Measurements from ENCODE around the gene SLC16A10.
"Not testable (repeated sequence)": the region's sequence is repeated elsewhere in the genome, so short reads cannot be mapped to it uniquely, and the experiment has no call there.

SLC16A10 gene

DNA sequence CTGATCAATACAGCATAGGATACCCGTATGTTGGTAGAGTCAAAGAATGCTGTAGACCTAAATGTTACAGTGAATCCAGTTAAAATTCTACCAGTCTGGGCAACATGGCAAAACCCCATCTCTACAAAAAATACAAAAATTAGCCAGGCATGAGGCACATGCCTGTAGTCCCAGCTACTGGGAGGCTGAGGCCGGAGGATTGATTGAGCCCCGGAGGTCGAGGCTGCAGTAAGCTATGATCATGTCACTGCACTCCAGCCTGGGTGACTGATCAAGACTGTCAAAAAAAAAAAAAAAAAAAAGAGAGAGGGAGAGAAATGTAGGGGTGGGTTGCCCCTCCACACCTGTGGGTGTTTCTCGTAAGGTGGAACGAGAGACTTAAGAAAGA is 167.5 kb downstream of the SLC16A10 start:
- H3K4me3 ChIP-seq (ENCODE audit: insufficient read depth, low read depth, low read length): no peak overlapping the region
- no peaks in the 10 kb centered on the region for H3K9me3 ChIP-seq (ENCODE audit: control insufficient read depth, low read length)
- H3K36me3 ChIP-seq (ENCODE audit: control insufficient read depth, insufficient read depth, low read length): no peaks in the 10 kb centered on the region
- peaks cover 6% of the 10 kb centered on the region for H3K27me3 ChIP-seq (ENCODE audit: control insufficient read depth, insufficient read depth, low read length, poor library complexity, severe bottlenecking)
- no peak overlapping the region for H3K27ac ChIP-seq (ENCODE audit: insufficient read depth, low read depth, low read length, poor library complexity, severe bottlenecking)
- 45 to 50% methylated on average over 6 of the region's 6 CpGs for WGBS, 2 experiments
- peaks cover 3% of the 10 kb centered on the region for H3K4me1 ChIP-seq (ENCODE audit: control insufficient read depth, insufficient read depth, low read length)

DNA sequence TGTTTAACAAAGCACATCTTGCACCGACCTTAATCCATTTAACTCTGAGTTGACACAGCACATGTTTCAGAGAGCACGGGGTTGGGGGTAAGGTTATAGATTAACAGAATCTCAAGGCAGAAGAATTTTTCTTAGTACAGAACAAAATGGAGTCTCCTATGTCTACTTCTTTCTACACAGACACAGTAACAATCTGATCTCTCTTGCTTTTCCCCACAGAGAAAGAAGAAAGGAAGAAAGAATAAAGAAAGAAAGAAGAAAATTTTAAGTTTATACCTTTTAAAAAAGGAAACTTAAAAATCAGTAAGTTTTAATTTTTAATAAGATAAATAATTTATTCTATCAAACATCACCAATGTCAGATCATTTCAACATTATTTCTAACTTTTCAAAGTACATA is 168.5 kb downstream of the SLC16A10 start:
- not testable (repeated sequence) for H3K27me3 ChIP-seq (ENCODE audit: control insufficient read depth, insufficient read depth, low read length, poor library complexity, severe bottlenecking); H3K4me3 ChIP-seq (ENCODE audit: insufficient read depth, low read depth, low read length); H3K9me3 ChIP-seq (ENCODE audit: control insufficient read depth, low read length); H3K36me3 ChIP-seq (ENCODE audit: control insufficient read depth, insufficient read depth, low read length); H3K27ac ChIP-seq (ENCODE audit: insufficient read depth, low read depth, low read length, poor library complexity, severe bottlenecking)
- H3K4me1 ChIP-seq (ENCODE audit: control insufficient read depth, insufficient read depth, low read length): peaks cover 12% of the 10 kb centered on the region
- no CpG with 5 or more reads among the region's 2 CpGs for WGBS, 2 experiments

- Histone ChIP-seq H3K9me3 (ENCODE audit: control insufficient read depth, low read length) (no peaks in the 10 kb centered on the region), H3K36me3 (ENCODE audit: control insufficient read depth, insufficient read depth, low read length) (no peaks in the 10 kb centered on the region), H3K27me3 (ENCODE audit: control insufficient read depth, insufficient read depth, low read length, poor library complexity, severe bottlenecking) (peaks cover 6% of the 10 kb centered on the region), H3K27ac (ENCODE audit: insufficient read depth, low read depth, low read length, poor library complexity, severe bottlenecking) (no peak overlapping the region), H3K4me1 (ENCODE audit: control insufficient read depth, insufficient read depth, low read length) (peaks cover 12% of the 10 kb centered on the region), H3K4me3 (ENCODE audit: insufficient read depth, low read depth, low read length) (no peak overlapping the region)
Observed at GRCh38 chr6:111256646-111257045, 169.3 kb downstream of the SLC16A10 start.

DNA sequence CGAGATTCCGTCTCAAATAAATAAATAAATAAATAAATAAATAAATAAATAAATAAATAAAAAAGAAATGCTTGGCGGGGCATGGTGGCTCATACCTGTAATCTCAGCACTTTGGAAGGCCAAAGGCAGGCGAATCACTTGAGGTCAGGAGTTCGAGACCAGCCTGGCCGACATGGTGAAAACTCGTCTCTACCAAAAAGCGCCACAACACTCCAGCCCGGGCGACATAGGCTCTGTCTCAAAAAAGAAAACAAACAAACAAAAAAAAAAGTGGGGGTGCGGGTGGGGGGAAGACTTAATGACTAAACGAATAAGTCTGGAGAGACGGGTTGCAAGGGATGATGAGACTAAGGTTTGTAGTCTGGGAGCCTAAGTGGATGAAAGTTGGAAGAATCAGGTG is 170.7 kb downstream of the SLC16A10 start:
- 91 to 93% methylated on average over 13 of the region's 13 CpGs for WGBS, 2 experiments
- Histone ChIP-seq H3K4me1 (ENCODE audit: control insufficient read depth, insufficient read depth, low read length) (peaks cover 12% of the 10 kb centered on the region), H3K27ac (ENCODE audit: insufficient read depth, low read depth, low read length, poor library complexity, severe bottlenecking) (no peak overlapping the region), H3K4me3 (ENCODE audit: insufficient read depth, low read depth, low read length) (no peak overlapping the region), H3K27me3 (ENCODE audit: control insufficient read depth, insufficient read depth, low read length, poor library complexity, severe bottlenecking) (peaks cover 6% of the 10 kb centered on the region), H3K9me3 (ENCODE audit: control insufficient read depth, low read length) (no peaks in the 10 kb centered on the region), H3K36me3 (ENCODE audit: control insufficient read depth, insufficient read depth, low read length) (no peaks in the 10 kb centered on the region)

DNA sequence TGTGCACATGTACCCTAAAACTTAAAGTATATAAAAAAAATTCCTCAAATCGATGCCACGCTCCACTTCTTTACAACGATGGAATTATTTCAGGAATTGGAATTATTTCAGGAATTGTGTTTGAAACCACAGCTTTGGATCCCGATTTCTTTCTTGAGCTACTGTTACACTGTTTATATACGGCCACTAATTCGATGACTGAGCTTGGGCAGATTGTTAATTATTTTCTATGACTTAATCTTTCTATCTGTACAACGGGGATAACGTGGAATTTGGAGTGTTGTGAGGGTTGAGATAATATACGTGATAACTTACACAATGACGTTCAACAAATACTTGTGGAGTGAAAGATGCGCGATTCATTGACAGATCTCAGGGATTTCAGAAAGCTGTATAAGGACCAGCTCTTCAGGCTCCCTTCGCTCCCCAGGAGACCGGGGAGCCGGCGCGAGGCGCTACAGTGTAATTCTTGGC is 171.3 kb downstream of the SLC16A10 start:
- H3K4me3 ChIP-seq (ENCODE audit: insufficient read depth, low read depth, low read length): no peak overlapping the region
- H3K27ac ChIP-seq (ENCODE audit: insufficient read depth, low read depth, low read length, poor library complexity, severe bottlenecking): no peak overlapping the region
- H3K36me3 ChIP-seq (ENCODE audit: control insufficient read depth, insufficient read depth, low read length): no peaks in the 10 kb centered on the region
- 50 to 51% methylated on average over 18 of the region's 18 CpGs for WGBS, 2 experiments
- H3K27me3 ChIP-seq (ENCODE audit: control insufficient read depth, insufficient read depth, low read length, poor library complexity, severe bottlenecking): peaks cover 6% of the 10 kb centered on the region
- no peaks in the 10 kb centered on the region for H3K9me3 ChIP-seq (ENCODE audit: control insufficient read depth, low read length)
- peaks cover 9% of the 10 kb centered on the region for H3K4me1 ChIP-seq (ENCODE audit: control insufficient read depth, insufficient read depth, low read length)

DNA sequence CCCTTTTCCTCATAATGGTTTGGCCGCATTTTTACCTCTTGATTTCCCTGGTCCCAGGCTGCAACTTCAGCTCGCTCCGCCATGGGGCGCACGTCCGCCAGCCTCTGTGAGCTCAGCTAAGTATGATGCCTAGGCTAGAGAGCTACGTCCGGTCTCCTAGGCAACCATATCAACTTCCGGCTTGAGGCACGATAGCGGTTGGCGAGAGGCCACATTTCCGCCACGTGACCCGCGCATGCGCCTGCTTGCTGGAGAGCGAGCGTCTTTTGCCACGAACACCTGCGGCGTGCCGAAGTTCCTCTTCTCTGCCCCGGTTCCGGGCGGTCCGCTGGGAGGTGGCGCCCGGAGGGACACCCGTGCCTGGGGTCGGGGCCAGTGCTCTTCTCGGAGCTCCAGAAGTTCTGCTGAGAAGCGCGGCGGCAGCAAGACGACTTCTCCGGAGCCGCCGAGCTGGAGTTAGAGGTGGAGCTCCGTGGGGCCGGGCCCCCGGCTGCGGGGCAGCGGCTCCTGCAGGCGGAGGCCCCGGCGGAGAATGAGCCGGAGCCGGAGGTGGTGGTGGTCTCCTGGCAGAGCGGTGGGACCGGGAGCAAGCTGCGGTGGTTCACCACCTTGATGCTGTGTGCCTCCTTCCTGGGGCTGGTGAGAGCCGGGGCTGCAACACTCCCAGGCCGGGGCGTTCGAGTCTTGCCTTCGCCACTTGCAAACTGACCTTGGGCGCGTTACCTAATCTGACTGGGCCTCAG is 172.0 kb downstream of the SLC16A10 start:
- Histone ChIP-seq H3K27me3 (ENCODE audit: control insufficient read depth, insufficient read depth, low read length, poor library complexity, severe bottlenecking) (peaks cover 6% of the 10 kb centered on the region), H3K4me3 (ENCODE audit: insufficient read depth, low read depth, low read length) (peak overlapping the region; percentile 88), H3K36me3 (ENCODE audit: control insufficient read depth, insufficient read depth, low read length) (no peaks in the 10 kb centered on the region), H3K4me1 (ENCODE audit: control insufficient read depth, insufficient read depth, low read length) (peaks cover 9% of the 10 kb centered on the region), H3K27ac (ENCODE audit: insufficient read depth, low read depth, low read length, poor library complexity, severe bottlenecking) (peak overlapping the region; percentile 86), H3K9me3 (ENCODE audit: control insufficient read depth, low read length) (no peaks in the 10 kb centered on the region)
- WGBS, 2 experiments: 2 to 3% methylated on average over 59 of the region's 59 CpGs

DNA sequence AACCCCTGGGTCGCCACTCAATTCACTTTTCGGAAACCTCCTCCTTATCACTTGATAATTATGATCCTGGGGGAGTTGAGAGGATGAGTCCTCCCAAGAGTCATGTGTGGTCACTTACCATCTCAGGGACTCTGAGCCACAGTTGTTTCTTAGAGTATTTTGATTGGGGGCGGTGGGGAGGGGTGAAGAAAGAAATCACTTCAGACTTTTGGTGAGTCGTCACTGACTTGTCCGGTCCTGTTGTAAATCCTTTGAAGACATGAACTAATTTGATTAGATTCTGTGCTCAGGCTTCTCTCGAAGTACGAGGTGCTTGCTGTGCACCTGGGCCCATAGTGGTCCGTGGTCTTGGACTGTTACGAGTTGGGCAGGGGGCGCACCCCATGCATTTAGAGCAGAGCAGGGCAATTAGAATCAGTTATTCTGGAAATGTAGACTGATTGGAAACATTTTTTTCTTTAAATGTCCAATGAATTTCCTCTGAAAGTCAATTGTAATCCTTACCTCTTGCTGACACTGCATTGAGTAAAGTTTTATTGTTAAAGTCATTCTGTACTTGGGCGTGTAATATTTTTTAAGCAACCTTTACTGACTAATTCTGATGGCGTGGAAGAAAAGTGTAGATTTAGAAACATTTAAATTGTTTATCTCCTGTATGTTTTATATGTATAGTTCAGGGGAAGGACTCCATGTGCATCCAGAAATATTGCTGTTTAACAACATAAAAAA is 173.4 kb downstream of the SLC16A10 start:
- Histone ChIP-seq H3K4me1 (ENCODE audit: control insufficient read depth, insufficient read depth, low read length) (peaks cover 9% of the 10 kb centered on the region), H3K27ac (ENCODE audit: insufficient read depth, low read depth, low read length, poor library complexity, severe bottlenecking) (no peak overlapping the region), H3K9me3 (ENCODE audit: control insufficient read depth, low read length) (no peaks in the 10 kb centered on the region), H3K4me3 (ENCODE audit: insufficient read depth, low read depth, low read length) (no peak overlapping the region), H3K36me3 (ENCODE audit: control insufficient read depth, insufficient read depth, low read length) (peaks cover 1% of the 10 kb centered on the region), H3K27me3 (ENCODE audit: control insufficient read depth, insufficient read depth, low read length, poor library complexity, severe bottlenecking) (no peaks in the 10 kb centered on the region)
- WGBS, 2 experiments: 94 to 97% methylated on average over 12 of the region's 12 CpGs

GRCh38 chr6:111263837-111264236 is 176.5 kb downstream of the SLC16A10 start:
- Histone ChIP-seq H3K36me3 (ENCODE audit: control insufficient read depth, insufficient read depth, low read length) (peaks cover 16% of the 10 kb centered on the region), H3K9me3 (ENCODE audit: control insufficient read depth, low read length) (no peaks in the 10 kb centered on the region), H3K27ac (ENCODE audit: insufficient read depth, low read depth, low read length, poor library complexity, severe bottlenecking) (no peak overlapping the region), H3K4me3 (ENCODE audit: insufficient read depth, low read depth, low read length) (no peak overlapping the region), H3K4me1 (ENCODE audit: control insufficient read depth, insufficient read depth, low read length) (peaks cover 9% of the 10 kb centered on the region), H3K27me3 (ENCODE audit: control insufficient read depth, insufficient read depth, low read length, poor library complexity, severe bottlenecking) (no peaks in the 10 kb centered on the region)
- 95 to 98% methylated on average over 4 of the region's 4 CpGs for WGBS, 2 experiments

DNA sequence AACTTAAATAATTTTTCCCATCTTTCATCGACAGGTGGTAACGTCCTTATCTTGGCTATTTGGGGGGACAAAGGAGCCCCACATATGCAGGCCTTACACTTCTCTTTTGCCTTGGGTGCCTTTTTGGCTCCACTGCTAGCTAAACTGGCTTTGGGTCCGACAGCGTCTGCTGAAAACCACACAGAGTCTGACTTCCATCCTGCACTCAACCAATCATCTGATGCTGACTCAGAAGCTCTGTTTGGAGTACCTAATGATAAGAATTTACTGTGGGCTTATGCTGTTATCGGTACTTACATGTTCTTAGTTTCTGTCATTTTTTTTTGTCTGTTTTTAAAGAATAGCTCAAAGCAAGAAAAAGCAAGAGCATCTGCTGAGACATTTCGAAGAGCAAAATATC is 178.5 kb downstream of the SLC16A10 start:
- 91 to 97% methylated on average over 6 of the region's 6 CpGs for WGBS, 2 experiments
- Histone ChIP-seq H3K27ac (ENCODE audit: insufficient read depth, low read depth, low read length, poor library complexity, severe bottlenecking) (no peak overlapping the region), H3K9me3 (ENCODE audit: control insufficient read depth, low read length) (no peaks in the 10 kb centered on the region), H3K4me1 (ENCODE audit: control insufficient read depth, insufficient read depth, low read length) (no peaks in the 10 kb centered on the region), H3K36me3 (ENCODE audit: control insufficient read depth, insufficient read depth, low read length) (peaks cover 24% of the 10 kb centered on the region), H3K27me3 (ENCODE audit: control insufficient read depth, insufficient read depth, low read length, poor library complexity, severe bottlenecking) (no peaks in the 10 kb centered on the region), H3K4me3 (ENCODE audit: insufficient read depth, low read depth, low read length) (no peak overlapping the region)

DNA sequence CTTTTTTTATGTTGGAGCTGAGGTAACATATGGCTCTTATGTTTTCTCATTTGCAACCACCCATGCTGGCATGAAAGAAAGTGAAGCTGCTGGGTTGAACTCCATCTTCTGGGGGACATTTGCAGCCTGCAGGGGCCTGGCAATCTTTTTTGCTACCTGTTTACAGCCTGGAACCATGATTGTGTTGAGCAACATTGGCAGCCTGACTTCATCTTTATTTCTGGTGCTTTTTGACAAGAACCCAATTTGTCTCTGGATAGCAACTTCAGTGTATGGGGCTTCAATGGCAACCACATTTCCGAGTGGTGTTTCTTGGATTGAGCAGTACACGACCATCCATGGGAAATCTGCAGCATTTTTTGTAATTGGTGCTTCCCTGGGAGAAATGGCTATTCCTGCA is 179.0 kb downstream of the SLC16A10 start:
- H3K9me3 ChIP-seq (ENCODE audit: control insufficient read depth, low read length): no peaks in the 10 kb centered on the region
- 92 to 94% methylated on average over 2 of the region's 2 CpGs for WGBS, 2 experiments
- H3K4me3 ChIP-seq (ENCODE audit: insufficient read depth, low read depth, low read length): no peak overlapping the region
- H3K4me1 ChIP-seq (ENCODE audit: control insufficient read depth, insufficient read depth, low read length): no peaks in the 10 kb centered on the region
- H3K27me3 ChIP-seq (ENCODE audit: control insufficient read depth, insufficient read depth, low read length, poor library complexity, severe bottlenecking): no peaks in the 10 kb centered on the region
- peaks cover 24% of the 10 kb centered on the region for H3K36me3 ChIP-seq (ENCODE audit: control insufficient read depth, insufficient read depth, low read length)
- no peak overlapping the region for H3K27ac ChIP-seq (ENCODE audit: insufficient read depth, low read depth, low read length, poor library complexity, severe bottlenecking)
